Neutrophil (primary cell): Measurements from ENCODE around the gene FLNC.

ENCODE experiments used
- H3K27ac ChIP-seq: fragments of 200-600 bp; sonication (generic); 2 replicates; pipeline ENCODE4 v1.5.1; 2016; ENCODE audit warnings: mild to moderate bottlenecking, moderate library complexity
- H3K27me3 ChIP-seq: fragments of 200-600 bp; sonication (generic); 2 replicates; pipeline ENCODE4 v1.6.0; 2016; ENCODE audit warnings: mild to moderate bottlenecking
- H3K36me3 ChIP-seq: fragments of 200-600 bp; sonication (generic); 2 replicates; pipeline ENCODE4 v1.5.1; 2017
- H3K4me1 ChIP-seq, 2 experiments: fragments of 200-600 bp in 1 of 2; sonication (generic) in 1 of 2; 1 replicate in 1 of 2; 2 replicates in 1 of 2; pipeline versions ENCODE4 v1.5.1 to v1.6.1; 2013 to 2016; ENCODE audit warnings: low read depth in 1 of 2, low read length in 1 of 2, mild to moderate bottlenecking in 1 of 2, moderate library complexity in 1 of 2; ENCODE audit not compliant: control insufficient read depth in 1 of 2, insufficient read depth in 1 of 2
- H3K4me3 ChIP-seq, 2 experiments: fragments of 200-600 bp in 1 of 2; sonication (generic) in 1 of 2; 1 replicate in 1 of 2; 2 replicates in 1 of 2; pipeline ENCODE4 v1.5.1; 2013 to 2016; ENCODE audit warnings: low read depth in 1 of 2, low read length in 1 of 2, mild to moderate bottlenecking in 1 of 2, moderate library complexity in 1 of 2
- H3K9me3 ChIP-seq: fragments of 200-600 bp; sonication (generic); 2 replicates; pipeline ENCODE4 v1.5.1; 2016
- TF ChIP-seq, protein P1 (sequence below): fragments of 200-600 bp; sonication (generic); IDR thresholded peaks from 2 replicates; pipeline ENCODE4 v1.5.1; 2016; ENCODE audit warnings: antibody characterized with exemption

FLNC gene

DNA sequence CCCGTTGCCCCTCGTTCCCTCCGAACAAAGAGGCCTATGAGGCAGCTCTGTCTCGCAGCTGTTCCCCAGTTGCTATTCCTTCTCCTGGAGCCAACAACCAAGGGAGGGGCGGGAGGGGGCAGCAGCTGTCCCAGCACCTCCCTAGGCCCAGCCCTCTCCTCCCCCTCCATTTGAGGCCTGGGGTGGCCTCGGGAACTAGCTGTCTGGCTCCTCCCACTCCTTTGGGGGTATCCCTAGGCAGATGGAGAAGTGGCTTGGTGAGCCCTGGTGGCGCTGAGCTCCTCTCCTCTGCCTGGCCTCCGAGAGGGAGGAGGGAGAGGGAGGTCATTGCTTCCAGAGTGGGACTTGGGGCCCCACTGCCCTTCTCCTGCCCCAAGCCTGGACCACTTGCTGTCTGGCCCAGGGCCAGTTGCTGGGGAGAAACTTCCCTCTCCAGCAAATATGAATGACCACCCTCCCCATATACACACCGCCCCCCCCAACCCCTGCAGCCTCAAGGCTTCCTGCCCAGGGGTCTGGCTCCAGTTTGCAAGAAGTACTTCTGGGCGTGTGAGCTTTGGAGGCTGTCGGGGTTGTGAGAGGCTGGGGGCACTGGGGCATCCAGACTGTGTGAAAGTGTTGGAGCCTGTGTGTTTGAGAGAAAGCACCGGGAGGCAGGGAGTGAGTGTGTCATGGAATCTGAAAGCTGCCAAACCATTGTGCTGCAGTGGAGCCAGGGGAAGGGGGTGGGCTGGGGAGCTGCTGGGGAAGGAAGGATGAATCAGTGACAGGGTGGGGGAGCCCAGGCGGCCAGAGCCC, 3.1 kb downstream of the FLNC start:
- H3K27ac ChIP-seq, result no peak overlapping the region
- H3K4me1 ChIP-seq, result peaks cover 8 to 16% of the 10 kb centered on the region in 2 experiments
- H3K36me3 ChIP-seq, result no peaks in the 10 kb centered on the region

DNA sequence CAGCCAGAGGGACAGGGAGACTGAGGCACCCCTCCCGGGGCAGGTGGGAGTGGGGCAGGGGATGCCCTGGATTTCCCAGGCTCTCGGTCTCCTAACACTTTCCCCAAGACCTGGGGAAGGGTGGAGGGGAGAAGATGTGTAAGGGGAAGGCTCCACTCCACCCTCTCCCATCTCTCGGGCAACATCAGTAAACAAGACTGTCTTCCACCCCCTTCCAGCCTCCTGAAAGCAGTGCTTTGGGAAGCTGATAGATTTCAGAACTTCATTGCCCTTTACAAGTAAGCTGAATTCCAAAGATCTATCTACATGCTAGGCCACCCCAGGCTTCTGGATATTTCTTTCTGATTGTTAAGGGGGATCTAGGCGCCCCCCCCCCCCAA, 3.7 kb downstream of the FLNC start:
- Histone ChIP-seq H3K36me3 (no peaks in the 10 kb centered on the region), H3K9me3 (no peaks in the 10 kb centered on the region), H3K27ac (no peak overlapping the region), H3K27me3 (peaks cover 68% of the 10 kb centered on the region), H3K4me3 (no peak overlapping the region), H3K4me1 (peaks cover 8 to 16% of the 10 kb centered on the region in 2 experiments)
- TF ChIP-seq, protein P1, sequence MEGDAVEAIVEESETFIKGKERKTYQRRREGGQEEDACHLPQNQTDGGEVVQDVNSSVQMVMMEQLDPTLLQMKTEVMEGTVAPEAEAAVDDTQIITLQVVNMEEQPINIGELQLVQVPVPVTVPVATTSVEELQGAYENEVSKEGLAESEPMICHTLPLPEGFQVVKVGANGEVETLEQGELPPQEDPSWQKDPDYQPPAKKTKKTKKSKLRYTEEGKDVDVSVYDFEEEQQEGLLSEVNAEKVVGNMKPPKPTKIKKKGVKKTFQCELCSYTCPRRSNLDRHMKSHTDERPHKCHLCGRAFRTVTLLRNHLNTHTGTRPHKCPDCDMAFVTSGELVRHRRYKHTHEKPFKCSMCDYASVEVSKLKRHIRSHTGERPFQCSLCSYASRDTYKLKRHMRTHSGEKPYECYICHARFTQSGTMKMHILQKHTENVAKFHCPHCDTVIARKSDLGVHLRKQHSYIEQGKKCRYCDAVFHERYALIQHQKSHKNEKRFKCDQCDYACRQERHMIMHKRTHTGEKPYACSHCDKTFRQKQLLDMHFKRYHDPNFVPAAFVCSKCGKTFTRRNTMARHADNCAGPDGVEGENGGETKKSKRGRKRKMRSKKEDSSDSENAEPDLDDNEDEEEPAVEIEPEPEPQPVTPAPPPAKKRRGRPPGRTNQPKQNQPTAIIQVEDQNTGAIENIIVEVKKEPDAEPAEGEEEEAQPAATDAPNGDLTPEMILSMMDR, result no peak

More for the DNA sequence above, 3.1 kb downstream of the FLNC start:
- Histone ChIP-seq H3K27me3 (peaks cover 74% of the 10 kb centered on the region), H3K4me3 (no peak overlapping the region), H3K9me3 (no peaks in the 10 kb centered on the region)
- TF ChIP-seq, protein P1, result no peak

DNA sequence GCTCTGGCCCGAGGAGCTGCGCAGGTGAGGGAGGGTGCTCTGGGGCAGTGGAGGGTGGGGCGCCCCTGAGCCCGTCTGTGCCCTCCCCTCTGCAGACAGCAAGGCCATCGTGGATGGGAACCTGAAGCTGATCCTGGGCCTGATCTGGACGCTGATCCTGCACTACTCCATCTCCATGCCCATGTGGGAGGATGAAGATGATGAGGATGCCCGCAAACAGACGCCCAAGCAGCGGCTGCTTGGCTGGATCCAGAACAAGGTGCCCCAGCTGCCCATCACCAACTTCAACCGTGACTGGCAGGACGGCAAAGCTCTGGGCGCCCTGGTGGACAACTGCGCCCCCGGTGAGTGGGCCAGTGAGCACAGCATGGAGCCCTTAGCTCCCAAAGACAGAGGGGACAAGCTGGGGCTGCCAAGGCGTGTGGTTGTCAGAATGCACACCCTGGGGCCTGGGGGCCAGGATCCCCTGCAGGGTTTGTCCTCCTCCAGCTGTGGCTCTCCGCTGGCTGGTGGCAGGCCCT, 5.1 kb downstream of the FLNC start:
- Histone ChIP-seq H3K27me3 (peaks cover 55% of the 10 kb centered on the region), H3K27ac (no peak overlapping the region), H3K36me3 (no peaks in the 10 kb centered on the region), H3K4me3 (no peak overlapping the region), H3K4me1 (peaks cover 5 to 12% of the 10 kb centered on the region in 2 experiments), H3K9me3 (no peaks in the 10 kb centered on the region)
- TF ChIP-seq, protein P1, result no peak

DNA sequence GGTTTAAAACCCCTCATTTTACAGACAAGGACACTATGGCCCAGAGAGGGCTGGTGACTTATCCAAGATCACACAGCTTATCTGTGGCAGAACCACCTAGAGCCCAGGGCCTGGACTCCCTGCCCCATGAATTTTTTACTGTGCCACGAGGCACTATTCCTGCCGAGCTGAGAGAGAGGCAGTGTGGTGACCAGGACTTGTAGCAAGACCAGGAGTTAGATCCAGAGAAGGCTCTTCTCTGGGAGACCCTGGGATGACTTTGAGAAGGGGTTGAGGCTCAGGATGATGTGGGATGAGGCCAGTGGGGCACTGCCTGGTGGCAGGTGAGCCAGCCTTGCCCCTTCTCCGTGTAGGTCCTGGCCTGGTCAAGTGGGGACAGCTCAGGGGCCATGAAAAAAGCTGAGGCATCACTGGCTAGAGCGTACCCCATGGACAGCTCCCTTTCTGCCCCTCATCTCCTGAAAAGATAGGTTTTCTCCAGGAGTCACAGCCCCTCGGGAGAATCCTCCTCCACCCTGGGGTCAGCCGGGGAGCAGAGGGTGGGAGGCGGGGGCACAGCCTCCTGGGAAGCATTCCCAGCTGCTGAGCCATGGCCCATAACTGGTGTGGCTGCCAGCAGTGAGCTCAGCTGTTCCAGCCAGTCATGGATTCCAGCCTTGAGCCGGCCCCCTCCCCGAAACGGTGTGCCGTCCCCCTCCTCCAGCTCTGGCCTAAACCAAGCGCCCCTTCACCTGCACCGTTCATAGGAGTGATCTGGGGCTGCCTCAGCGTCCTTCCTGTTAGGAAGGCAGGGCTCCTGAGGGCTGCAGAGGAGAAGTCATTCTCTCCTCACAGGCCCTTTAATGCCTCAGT, 5.8 kb downstream of the FLNC start:
- TF ChIP-seq, protein P1, result no peak
- Histone ChIP-seq H3K36me3 (no peaks in the 10 kb centered on the region), H3K4me1 (peaks cover 0 to 5% of the 10 kb centered on the region in 2 experiments), H3K4me3 (no peak overlapping the region), H3K9me3 (no peaks in the 10 kb centered on the region), H3K27me3 (peaks cover 48% of the 10 kb centered on the region), H3K27ac (no peak overlapping the region)

DNA sequence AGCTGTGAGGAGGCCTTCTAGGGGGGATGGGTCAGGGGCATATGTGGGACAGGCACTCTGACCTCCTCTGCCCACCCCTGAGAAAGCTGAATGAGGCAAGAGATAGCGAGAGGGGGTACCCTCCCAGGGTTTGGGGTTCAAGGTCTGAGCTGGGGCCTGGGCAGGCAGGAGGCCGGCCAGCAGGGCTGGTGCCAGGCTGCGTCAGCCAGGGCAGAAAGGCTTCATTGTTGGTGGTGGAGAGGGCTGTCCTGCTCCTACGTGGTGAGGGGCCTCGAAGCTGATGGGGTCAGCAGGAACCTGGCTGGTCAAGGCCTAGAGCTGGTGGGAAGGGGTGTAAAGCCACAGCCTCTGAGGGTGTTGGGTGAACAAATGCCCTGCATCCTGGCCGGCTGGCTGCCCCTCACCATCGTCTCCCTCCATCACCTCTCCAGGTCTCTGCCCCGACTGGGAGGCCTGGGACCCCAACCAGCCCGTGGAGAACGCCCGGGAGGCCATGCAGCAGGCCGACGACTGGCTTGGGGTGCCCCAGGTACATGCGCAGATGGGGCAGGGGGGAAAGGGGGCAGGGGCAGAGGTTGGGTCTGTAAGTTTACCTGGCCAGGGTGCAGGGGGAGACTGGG, 6.6 kb downstream of the FLNC start:
- H3K27ac ChIP-seq, result no peak overlapping the region
- TF ChIP-seq, protein P1, result no peak
- H3K4me1 ChIP-seq, result no peaks in the 10 kb centered on the region
- peaks cover 39% of the 10 kb centered on the region for H3K27me3 ChIP-seq
- no peaks in the 10 kb centered on the region for H3K9me3 ChIP-seq
- H3K4me3 ChIP-seq, result no peak overlapping the region
- no peaks in the 10 kb centered on the region for H3K36me3 ChIP-seq
